C4-2B (cell line): ENCODE results near the gene BRD7.

Experiments used
- H3K27ac ChIP-seq: fragments of 450-650 bp; 2 replicates; pipeline ENCODE4 v1.5.1; 2017
- CTCF ChIP-seq: fragments of 450-650 bp; conservative IDR thresholded peaks from 2 replicates; pipeline ENCODE4 v1.5.1; 2017; ENCODE audit warnings: mild to moderate bottlenecking
- ZFX ChIP-seq: fragments of 450-650 bp; IDR thresholded peaks from 2 replicates; pipeline ENCODE4 v1.6.1; 2017

Gene BRD7

GRCh38 chr16:50368410-50369132, at the start of gene BRD7:
TSS of gene BRD7 (minus strand) at chr16:50368988. CDS start at chr16:50368774, 214 bp downstream.
- H3K27ac ChIP-seq = peak within 1 kb of the TSS; percentile 84
- TF ChIP-seq CTCF (peak; percentile 88), ZFX (peak; percentile 97)

GRCh38 chr16:50416388-50416787, 47.6 kb upstream of the BRD7 start:
- TF ChIP-seq ZFX (no peak), CTCF (no peak)
- H3K27ac ChIP-seq = no peak overlapping the region

- TF ChIP-seq CTCF = no peak
- no peak for TF ChIP-seq ZFX
- H3K27ac ChIP-seq = no peak overlapping the region
Measured at GRCh38 chr16:50414152-50414551, 45.4 kb upstream of the BRD7 start.

GRCh38 chr16:50411034-50411433, 42.2 kb upstream of the BRD7 start:
- H3K27ac ChIP-seq = no peak overlapping the region
- TF ChIP-seq CTCF = no peak
- TF ChIP-seq ZFX = no peak

- no peak overlapping the region for H3K27ac ChIP-seq
- no peak for TF ChIP-seq CTCF
- TF ChIP-seq ZFX = no peak
Measured at GRCh38 chr16:50408001-50408561, 39.3 kb upstream of the BRD7 start.

- TF ChIP-seq ZFX (no peak), CTCF (no peak)
- no peak overlapping the region for H3K27ac ChIP-seq
Measured at GRCh38 chr16:50407351-50407750, 38.6 kb upstream of the BRD7 start.

- H3K27ac ChIP-seq = no peak overlapping the region
- TF ChIP-seq CTCF (no peak), ZFX (no peak)
Measured at GRCh38 chr16:50403491-50403890, 34.7 kb upstream of the BRD7 start.
